HG02970 (cell line): ENCODE results near the gene PODNL1.

Source experiments
- ATAC-seq: cut with Tn5 transposase; IDR thresholded peaks from one replicate; pipeline ENCODE4 v1.9.1; 2021; ENCODE audit warnings: mild to moderate bottlenecking, moderate library complexity, moderate number of reproducible peaks; ENCODE audit not compliant: unreplicated experiment, low FRiP score

Gene PODNL1

DNA sequence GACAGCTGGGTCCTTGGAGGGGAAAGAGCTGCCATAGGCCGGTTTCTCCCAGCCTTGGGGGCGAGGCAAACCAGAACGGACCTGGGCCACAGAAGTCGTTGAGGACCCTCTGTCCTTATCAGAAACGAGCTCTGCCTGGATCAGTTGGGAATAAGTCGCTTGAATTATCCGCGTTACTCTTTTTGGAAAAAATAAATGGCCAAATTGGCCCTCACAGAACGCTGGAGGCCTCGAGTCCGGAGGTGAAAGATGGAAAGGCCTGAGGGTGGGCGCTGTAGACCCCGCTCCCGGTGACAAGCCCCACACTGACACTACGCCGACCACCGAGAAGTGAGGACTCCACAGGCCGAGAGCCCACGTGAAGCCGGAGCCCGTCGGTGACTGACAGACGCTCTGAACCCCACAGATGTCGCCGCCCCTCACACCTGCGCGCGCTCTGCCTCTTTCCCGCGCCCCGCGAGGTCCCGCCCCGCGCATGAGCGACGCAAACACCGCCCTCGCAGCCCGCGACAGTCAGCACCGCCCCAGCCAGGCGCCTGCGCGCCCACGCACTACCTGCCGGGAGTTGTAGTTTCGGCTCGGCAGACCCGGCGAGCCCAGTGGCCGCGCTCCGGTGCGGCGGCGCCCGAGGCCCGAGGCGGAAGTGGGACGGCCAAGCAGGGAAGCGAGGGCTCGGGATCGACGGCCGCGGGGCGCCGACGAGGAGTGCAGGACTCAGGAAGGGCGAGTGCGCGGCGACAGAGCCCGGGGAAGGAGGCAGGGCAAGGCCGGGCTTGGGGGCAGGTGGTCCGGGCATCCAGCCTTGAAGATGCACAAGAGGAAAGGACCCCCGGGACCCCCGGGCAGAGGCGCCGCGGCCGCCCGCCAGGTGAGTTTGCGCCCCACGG is 32.3 kb downstream of the PODNL1 start, which contains the start of the genes BRME1 and CC2D1A:
BRME1 (minus strand) TSS at position 484 of the 887 bp plus-strand sequence. CDS start 1,225 bp downstream, outside the sequence.
CC2D1A (plus strand) TSS at position 568 of the 887 bp plus-strand sequence; CDS start at position 809, 241 bp downstream.
- peak; percentile 82 for ATAC-seq

DNA sequence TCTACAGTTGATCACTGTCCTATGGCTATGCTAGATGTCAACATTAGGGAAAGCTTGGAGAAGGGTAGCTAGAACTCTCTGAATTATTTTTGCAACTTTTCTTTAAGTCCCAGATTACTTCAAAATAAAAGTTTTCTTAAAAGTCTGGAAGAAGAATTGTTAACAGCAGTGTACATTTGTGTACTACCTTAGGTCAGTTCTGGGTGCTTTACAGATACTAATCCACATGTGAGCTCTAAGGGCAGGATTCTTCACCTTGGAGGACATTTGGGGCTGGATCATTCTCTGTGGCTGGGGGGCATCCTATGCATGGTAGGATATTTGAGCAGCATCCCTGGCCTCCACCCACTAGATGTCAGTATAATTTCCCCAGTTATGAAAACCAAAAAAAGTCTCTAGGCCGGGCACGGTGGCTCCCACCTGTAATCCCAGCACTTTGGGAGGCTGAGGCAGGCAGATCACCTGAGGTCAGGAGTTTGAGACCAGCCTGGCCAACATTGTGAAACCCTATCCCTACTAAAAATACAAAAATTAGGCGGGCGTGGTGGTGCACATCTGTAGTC is 35.1 kb downstream of the PODNL1 start:
- ATAC-seq = no peak

DNA sequence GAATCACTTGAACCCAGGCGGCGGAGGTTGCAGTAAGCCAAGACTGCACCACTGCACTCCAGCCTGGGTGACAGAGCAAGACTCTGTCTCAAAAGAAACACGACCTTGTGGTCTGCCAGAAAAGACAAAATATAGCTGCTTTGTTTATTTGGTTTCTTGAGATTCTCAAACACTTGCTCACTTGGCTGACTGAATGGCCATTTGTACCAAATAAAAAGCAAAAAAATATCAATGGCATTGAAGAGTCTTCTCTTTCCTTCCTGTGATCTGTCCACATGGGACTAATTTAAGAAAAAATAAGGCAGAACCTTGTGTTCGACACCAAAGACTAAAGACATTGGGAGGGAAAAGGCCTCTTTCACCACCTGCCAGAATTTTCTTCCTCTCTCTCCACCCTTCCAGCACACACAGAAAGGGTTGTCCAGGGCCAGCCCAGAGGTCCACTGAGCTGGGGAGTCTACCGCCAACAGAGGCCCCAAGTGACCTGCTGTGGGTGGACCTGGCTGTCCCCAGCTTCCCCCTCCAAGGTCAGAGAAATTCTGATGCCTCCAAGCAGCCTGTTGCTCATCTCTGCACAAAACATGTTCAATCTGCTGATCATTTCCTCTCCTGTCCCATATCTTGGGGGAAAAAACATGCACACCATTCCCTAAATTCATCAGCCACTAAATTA is 38.2 kb downstream of the PODNL1 start:
- no peak for ATAC-seq

DNA sequence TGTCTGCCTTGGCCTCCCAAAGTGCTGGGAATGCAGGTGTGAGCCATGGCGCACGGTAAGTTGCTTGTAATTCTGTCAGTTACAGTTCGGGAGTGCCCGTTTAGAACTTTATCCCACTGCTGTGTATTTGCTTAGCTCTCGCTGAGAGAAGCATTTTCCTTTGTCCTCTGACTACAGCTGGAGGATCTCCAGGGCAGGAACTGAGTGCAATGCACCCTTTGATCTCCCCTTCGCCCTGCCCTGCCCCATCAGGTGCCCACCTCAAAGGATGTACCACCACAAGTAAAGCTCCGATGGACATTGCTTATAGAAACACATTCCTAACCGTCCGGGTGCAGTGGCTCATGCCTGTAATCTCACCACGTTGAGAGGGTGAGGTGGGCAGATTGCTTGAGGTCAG is 38.8 kb downstream of the PODNL1 start:
- no peak for ATAC-seq

DNA sequence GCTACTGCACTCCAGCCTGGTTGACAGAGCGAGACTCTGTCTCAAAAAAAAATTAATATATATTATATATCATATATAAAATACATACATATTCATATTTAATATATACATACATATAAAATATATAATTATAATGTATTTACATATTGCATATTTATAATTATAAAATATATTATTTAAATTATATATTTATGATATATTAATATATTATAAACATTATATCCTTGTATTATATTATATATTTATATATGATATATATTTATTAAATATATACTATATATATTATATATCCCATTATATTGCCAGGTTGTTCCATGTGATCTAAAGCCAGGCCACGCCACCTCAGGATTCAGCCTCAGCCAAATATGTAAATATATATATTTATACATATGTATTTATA is 42.0 kb downstream of the PODNL1 start:
- ATAC-seq = no peak

DNA sequence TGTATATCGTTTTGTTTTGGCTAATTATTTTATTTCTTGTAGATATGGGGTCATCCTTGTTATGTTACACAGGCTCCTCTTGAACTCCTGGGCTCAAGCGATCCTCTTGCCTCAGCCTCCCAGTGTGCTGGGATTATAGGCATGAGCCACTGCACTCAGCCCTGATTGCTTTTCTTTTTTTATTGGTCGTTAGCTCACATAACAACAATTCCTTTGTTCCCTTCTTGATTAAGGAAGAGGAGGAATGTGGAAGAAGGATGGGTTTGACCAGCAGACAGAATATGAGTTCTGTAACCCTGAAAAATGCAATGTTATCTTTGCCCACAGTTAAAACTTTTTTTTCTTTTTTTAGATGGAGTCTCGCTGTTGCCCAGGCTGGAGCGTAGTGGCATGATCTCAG is 43.7 kb downstream of the PODNL1 start:
- no peak for ATAC-seq

DNA sequence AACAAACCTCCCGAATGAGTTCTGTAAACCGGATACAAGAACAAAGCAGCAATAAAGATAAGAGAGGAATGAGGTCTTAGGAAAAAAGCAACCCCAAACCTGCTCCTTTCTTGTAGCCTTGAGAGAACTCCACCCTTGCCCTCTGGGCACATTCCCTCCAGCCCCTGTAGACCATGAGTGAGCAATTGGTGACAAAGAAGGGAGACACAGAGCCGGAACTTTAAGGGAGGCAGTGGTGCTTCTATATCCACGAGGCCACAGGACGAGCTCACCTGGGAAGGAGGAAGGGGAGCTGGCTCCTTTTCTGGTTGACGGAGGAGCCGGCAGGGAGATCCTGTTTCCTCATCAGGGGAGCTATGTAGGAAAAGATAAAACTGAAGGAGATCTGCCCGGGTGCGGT is 45.3 kb downstream of the PODNL1 start:
- no peak for ATAC-seq

DNA sequence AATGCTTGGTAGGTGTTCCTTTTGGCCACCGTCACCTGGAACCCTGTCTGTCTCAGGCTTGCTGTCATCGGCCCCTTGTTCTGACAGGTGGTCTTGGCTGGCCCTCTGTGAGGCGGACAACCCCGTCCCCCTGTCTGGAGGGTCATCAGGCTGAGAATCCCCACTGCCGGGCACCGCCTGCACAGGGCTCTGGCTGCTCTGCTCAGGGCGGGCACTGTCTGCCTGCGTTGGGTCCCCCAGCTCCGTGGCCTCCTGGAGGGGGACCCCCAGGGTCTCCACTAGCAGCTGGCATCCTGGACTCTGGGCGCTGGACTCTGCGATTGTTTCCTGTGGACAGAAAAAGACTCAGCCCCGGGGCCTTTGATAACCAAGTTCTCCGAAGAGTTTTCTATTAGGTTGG is 48.1 kb downstream of the PODNL1 start:
- ATAC-seq = no peak

DNA sequence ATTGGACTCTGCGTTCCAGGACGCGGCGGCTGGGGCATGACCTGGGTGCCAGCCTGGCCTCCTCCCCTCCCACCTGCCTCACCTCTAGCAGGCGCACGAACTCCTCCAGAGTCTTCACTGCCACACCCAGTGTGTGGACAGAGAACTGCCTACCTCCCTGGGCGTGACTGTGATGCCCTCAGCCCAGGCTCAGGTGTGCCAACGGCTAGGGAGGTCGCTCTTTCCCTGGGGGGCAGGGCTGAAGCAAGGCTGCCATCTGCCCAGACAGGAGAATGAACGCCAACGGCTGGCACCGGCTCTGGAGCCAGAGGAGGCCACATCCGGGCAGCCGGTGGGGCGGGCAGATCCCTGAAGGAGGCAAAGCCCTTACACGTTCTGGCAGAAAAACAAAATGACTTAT is 49.9 kb downstream of the PODNL1 start:
- ATAC-seq = no peak

DNA sequence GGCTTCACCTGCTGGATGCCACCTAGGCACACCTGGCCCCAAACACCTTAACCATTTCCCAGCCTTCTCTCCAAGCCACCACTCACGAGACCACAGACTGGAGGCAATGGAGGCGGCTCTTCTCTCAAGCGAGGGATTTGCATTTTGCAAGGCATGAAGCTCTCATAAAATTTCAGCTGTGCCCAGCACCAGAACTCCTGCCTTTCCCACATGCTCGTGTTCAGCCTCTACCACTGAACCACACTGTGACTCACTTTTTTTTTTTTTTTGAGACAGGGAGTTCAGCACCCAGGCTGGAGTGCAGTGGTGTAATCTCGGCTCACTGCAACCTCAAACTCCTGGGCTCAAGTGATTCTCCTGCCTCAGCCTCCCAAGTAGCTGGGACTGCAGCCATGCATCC is 50.7 kb downstream of the PODNL1 start:
- ATAC-seq = no peak

DNA sequence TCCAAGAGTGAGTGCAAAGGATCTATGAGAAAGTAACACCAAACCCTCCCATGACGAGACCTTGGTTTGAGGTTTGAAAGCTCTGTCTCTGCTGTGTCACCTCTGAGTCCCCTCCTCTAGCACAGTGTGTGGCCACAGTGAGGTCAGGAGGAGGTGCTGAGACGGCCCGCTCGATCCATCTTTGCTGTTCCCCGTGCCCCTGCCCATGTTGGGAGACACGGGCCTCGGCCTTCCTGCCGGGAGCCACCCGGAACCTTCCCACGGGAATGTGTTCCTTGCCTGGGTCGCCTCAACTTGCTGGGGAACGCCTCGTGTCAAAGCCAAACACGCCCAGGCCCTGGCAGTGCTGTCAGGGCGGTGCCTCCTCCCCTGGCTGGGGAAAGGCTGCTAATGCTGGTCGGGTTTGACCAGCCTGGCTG is 51.2 kb downstream of the PODNL1 start:
- ATAC-seq = no peak

DNA sequence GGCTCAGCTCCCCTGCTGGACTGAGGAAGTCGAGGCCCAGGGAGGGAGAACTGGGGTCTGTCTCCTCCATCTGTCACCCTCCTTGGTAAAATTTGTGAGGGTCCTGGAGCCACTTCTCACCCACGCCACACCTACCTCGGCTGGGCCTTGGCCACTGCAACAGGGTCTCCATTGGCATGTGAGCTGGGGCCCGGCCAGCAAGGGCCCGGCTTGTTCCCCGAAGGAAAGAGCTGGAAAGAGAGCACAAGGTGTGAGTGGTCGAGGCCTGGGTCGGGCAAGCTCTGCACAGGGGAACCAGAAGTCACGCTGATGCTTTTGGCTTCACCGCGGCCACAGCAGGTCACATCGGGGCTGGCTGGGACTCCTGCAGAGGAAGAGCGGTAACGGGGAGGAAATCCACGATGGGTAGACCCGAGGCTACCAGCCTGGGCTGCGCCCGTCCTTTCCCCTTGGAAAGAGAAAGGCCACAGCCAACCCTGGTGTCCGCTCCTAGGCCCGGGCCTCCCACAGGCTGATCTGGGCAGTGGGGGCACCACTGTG is 52.3 kb downstream of the PODNL1 start:
- ATAC-seq = no peak

DNA sequence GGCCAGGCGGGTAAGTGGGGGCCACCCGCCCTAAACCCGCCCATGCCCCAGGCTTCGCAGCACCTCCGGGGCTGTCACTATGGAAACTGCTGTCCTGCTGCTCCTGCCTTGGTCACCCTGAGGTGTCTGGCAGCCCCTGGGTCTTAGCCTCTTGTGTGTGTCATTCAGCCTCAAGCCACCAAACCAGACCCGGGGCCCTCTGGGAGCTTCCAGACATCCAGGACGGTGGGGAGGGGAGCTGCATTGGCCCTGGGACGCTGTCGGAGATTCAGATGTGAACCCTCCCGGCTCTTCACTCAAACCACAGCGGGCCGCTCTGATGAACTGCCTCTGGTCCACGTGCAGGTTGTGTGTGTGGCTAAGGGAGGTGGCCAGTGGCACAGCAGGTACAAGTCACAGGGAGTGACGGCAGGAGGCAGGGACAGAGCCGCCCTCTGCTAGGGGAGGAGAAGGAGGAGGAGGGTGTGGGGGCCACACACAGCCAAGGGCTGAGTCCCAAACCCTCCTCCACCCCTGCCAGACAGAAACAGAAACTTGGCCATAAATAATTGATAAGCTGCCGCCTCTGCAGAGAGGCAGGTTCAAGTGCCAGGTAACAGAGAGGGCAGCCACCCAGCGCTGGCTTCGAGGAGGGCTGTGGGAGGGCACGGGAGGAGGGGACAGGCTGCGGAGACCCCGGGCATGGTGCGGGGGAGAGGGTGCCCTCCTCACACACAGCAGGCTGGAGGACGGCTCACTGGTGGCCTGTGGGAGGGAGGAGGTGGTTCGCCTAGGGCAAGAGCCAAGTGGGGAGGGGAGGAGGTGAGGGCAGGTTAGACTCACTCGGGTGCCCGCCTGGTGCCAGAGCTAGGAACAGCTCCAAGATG is 53.3 kb downstream of the PODNL1 start:
- no peak for ATAC-seq

DNA sequence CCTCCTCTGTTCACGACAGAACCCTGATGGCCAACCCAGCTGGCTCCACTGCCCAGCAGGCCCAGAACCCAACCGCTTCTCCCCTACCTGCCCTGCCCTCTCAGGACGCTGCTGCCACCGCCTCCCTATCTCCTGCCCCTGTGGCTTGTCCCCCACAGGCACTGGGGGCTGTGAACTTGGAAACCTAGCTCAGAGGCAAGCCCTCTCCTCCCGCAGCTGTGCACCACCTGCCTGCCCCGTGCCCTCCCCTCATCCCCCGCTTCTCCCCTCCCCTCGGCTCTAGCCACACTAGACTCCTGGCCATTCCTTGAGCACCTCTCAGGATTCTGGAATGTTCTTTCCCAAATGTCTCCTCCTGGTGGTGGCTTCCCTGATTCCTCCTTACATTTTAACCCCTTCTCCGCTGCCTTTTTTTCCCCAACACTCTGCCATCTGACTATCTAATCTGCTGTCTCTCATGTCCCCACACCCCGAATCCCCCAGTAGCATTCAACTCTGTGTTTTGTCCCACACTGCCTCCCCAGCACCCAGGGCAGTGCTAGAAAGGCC is 54.6 kb downstream of the PODNL1 start:
- ATAC-seq = no peak

DNA sequence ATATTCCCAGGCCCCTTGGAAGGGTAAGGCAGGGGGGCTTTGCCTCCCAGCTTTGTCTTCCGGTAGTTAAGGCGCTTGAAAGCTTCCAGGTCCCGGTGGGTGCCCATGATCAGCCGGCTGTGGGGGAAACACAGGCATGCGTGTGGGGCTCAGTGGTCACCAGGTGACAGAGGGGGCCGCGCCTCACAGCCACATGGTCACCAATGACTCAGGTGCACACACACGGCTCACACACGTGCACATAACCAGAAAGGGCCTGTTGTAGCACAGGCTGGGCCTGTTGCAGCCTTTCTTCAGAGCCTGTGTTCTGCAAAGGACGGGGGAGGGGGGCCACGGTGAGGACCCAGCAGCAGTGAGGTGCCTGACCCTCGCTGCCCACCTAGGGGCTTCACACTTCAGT is 55.4 kb downstream of the PODNL1 start:
- no peak for ATAC-seq

DNA sequence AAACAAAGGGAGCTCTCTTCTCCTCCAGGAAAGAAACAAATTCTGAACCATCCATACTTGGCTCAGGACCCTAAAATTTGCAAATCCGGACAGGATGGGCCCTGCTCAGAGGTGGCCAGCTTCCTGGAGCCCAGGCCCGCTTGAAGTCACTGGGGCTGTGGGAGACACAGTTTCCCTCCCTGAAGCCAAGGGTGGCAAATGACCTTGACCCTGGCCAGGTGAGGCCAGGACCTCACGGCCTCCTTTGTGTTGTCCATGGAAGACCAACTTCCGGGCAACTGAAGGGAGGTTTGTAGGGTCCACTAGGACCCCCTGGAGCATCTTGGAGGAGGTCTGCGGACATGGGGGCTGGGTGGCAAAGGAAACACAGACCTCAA is 55.8 kb downstream of the PODNL1 start:
- no peak for ATAC-seq

DNA sequence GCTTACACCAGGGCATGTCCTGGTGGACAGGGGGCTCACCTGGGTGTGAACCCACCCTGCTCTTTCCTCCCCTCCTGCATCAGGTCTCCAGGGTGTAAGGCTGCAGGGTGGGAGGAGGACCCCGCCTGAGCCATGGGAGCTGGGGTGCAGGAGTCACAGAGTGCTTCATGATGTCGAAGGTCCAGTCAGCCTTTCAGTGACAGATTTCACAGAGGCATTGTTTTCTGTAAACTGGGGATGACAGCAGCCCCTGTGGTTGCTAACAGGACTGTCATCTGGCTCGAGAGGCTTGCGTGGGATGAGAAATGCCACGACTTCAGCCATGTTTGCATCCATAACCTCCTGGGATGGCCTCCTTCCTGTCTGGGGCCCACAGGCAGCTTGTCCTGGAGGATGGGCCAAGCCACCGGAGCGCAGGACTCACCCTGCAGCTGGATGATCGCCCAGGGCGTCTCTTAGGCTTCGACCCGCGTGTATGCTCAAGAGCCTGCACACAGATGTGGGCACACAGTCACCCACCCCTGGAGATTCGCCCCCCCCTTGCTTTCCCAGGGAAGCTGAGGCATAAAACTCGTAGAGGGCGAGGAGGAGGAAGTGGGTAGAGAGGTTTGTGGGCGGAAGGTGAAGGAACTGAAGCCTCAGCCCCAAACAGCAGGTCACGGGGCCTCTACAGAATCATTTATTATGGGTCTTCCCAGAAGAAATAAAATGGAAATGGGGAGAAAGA is 56.4 kb downstream of the PODNL1 start:
- ATAC-seq = no peak

DNA sequence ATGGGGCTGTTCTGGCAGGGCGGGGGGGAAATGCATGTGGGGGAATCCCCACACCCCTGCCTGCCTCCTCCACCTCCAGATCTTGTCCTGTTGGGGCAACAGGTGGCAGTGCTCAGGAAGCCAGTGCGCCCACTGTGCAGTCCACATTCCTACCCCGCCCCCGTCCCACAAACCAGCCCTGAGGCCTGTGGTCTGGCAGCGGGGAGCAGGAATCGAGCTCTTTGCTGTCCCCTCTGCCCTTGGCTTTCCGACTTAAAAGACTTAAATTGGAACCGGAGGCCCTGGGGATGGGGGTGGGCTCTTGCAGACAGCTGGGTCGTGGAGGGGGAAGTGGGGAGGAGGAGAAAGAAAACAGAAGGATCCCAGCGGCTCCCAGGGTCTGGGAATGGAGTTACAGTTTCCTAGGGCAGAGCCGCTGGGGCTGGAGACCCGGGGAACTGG is 56.9 kb downstream of the PODNL1 start:
- no peak for ATAC-seq
